Measurements from ENCODE around the gene AQP9.

DNA sequence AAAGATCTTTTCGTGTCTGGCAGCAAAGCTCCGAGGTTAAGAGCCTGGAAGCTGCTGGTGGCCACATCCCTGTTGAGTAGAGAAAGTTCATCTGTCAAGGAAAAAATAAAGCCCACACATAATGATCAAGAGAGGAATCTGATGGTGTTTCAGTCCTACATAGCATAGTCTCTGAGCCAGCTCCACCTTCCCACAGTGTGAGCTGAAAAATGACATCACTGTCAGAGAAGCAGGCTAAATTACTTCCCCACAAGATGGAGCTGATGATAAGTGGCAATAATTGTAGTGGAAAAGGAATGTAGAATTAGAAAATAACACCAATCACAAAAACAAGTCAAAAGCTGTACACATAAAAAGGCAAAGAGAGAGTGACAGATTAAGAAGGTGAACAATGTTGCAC is 84.5 kb downstream of the AQP9 start:
- TF ChIP-seq EP300 (IDR thresholded peaks at IDR 0.05) (no peak), POLR2AphosphoS5 (IDR thresholded peaks at IDR 0.05) (no peak)
- TF ChIP-seq, protein P1, sequence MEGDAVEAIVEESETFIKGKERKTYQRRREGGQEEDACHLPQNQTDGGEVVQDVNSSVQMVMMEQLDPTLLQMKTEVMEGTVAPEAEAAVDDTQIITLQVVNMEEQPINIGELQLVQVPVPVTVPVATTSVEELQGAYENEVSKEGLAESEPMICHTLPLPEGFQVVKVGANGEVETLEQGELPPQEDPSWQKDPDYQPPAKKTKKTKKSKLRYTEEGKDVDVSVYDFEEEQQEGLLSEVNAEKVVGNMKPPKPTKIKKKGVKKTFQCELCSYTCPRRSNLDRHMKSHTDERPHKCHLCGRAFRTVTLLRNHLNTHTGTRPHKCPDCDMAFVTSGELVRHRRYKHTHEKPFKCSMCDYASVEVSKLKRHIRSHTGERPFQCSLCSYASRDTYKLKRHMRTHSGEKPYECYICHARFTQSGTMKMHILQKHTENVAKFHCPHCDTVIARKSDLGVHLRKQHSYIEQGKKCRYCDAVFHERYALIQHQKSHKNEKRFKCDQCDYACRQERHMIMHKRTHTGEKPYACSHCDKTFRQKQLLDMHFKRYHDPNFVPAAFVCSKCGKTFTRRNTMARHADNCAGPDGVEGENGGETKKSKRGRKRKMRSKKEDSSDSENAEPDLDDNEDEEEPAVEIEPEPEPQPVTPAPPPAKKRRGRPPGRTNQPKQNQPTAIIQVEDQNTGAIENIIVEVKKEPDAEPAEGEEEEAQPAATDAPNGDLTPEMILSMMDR (IDR thresholded peaks at IDR 0.05) = no peak

Measured in gastroesophageal sphincter (tissue), 3 donors.